TTC549 (cell line): ENCODE data around the gene GOT1.

Experiments
- FAIRE-seq: peaks from 2 replicates; lab custom pipeline; 2012; peaks lifted over from hg19 to GRCh38; lab: Jason Lieb, UNC

GOT1 gene

GRCh38 chr10:99395750-99396445 is 34.5 kb downstream of the GOT1 start:
- no peak for FAIRE-seq

- no peak for FAIRE-seq
These were observed 35.5 kb downstream of the GOT1 start for GRCh38 chr10:99394761-99395386.

GRCh38 chr10:99394256-99394655 is 36.2 kb downstream of the GOT1 start:
- no peak for FAIRE-seq

- no peak for FAIRE-seq
These were observed 36.7 kb downstream of the GOT1 start for GRCh38 chr10:99393683-99394082.

- FAIRE-seq = no peak
These were observed 37.4 kb downstream of the GOT1 start for GRCh38 chr10:99393036-99393435.

- no peak for FAIRE-seq
These were observed 39.1 kb downstream of the GOT1 start for GRCh38 chr10:99391346-99391745.

- no peak for FAIRE-seq
These were observed 40.5 kb downstream of the GOT1 start for GRCh38 chr10:99389729-99390480.

- no peak for FAIRE-seq
These were observed 42.9 kb downstream of the GOT1 start for GRCh38 chr10:99387541-99387940.

GRCh38 chr10:99387071-99387470 is 43.4 kb downstream of the GOT1 start:
- no peak for FAIRE-seq

- no peak for FAIRE-seq
These were observed 48.2 kb downstream of the GOT1 start for GRCh38 chr10:99382176-99382575.

- FAIRE-seq = no peak
These were observed 55.0 kb downstream of the GOT1 start for GRCh38 chr10:99375426-99375825.

GRCh38 chr10:99374972-99375371 is 55.5 kb downstream of the GOT1 start:
- FAIRE-seq = no peak

GRCh38 chr10:99374526-99374925 is 55.9 kb downstream of the GOT1 start:
- no peak for FAIRE-seq

- FAIRE-seq = no peak
These were observed 57.7 kb downstream of the GOT1 start for GRCh38 chr10:99372546-99373271.

- no peak for FAIRE-seq
These were observed 59.4 kb downstream of the GOT1 start for GRCh38 chr10:99370993-99371392.

- no peak for FAIRE-seq
These were observed 60.9 kb downstream of the GOT1 start for GRCh38 chr10:99369551-99369950.

GRCh38 chr10:99369126-99369525 is 61.3 kb downstream of the GOT1 start:
- no peak for FAIRE-seq

- no peak for FAIRE-seq
These were observed 61.8 kb downstream of the GOT1 start for GRCh38 chr10:99368646-99369045.

GRCh38 chr10:99366666-99367065 is 63.8 kb downstream of the GOT1 start:
- FAIRE-seq = no peak

GRCh38 chr10:99365736-99366135 is 64.7 kb downstream of the GOT1 start:
- FAIRE-seq = no peak

GRCh38 chr10:99365311-99365710 is 65.1 kb downstream of the GOT1 start:
- no peak for FAIRE-seq

GRCh38 chr10:99364125-99364524 is 66.3 kb downstream of the GOT1 start:
- no peak for FAIRE-seq

- FAIRE-seq = no peak
These were observed 69.5 kb downstream of the GOT1 start for GRCh38 chr10:99360934-99361333.
